Upper lobe of right lung (tissue), 1 donor: Measurements from ENCODE around the gene NIPAL3. TPM values are rescaled to one million over a fixed set of nuclear protein-coding genes. Genes with fewer than 3 reads are reported as not detected.

ENCODE experiments used
- ATAC-seq: fragments of 200-7000 bp; cut with Tn5 transposase; one replicate; pipeline ENCODE4 v1.9.1; 2020; ENCODE audit warnings: mild to moderate bottlenecking, moderate library complexity
- DNase-seq: peaks from one replicate; pipeline ENCODE4 v3.0.0-alpha.2; 2020
- H3K27ac ChIP-seq: fragments of 200-600 bp; one replicate; pipeline ENCODE4 v1.8.0; 2022
- H3K27me3 ChIP-seq: fragments of 200-600 bp; one replicate; pipeline ENCODE4 v1.8.0; 2022; ENCODE audit warnings: mild to moderate bottlenecking
- H3K36me3 ChIP-seq: fragments of 200-600 bp; one replicate; pipeline ENCODE4 v1.8.0; 2022
- H3K4me1 ChIP-seq: fragments of 200-600 bp; one replicate; pipeline ENCODE4 v1.8.0; 2022
- H3K4me3 ChIP-seq: fragments of 200-600 bp; one replicate; pipeline ENCODE4 v1.8.0; 2022; ENCODE audit warnings: mild to moderate bottlenecking
- H3K9me3 ChIP-seq: fragments of 200-600 bp; one replicate; pipeline ENCODE4 v1.8.0; 2022
- intact Hi-C: fragments of 100-400 bp; cut with DNase I; formaldehyde crosslinking; loops from one replicate; pipeline ENCODE4 v1.11.0; 2022
- total RNA-seq: library from RNA; stranded (reverse); fragmentation: NEBNext Ultra II Directional; extraction: Animal tissue kit (Norgen Biotek cat#: 25700); gene quantifications from one replicate; pipeline ENCODE4 v1.2.1, GENCODE V29; 2021
- TF ChIP-seq, protein P1 (sequence below): fragments of 200-600 bp; IDR thresholded peaks from one replicate; pipeline ENCODE4 v1.8.0; 2022; ENCODE audit warnings: antibody characterized with exemption
- donor health status: DM: no; HTN: yes; CAD: no; lungs with severe emphysema.

The NIPAL3 gene
- total RNA-seq, 1 donor from 2014 or later: 37.8 TPM

DNA sequence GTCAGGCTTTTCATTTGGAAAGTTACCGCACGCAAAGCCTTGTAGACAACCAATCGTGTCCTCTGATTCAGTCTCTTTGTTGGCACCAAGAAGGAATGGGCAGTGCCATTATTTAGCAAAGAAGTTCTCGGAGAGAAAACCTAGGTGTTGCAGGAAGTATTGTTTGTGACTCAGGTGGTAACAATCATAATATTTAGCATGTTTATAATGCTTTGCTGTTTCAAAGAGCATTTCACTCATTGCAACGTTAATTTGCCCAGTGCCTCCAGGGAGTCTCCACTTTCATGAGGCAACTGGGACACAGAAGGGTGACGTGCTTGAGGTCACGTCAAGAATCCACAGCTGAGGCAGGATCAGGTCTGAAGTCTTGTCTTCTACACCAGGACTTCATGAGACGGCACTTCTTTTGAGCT lies 33.4 kb upstream of the NIPAL3 start:
- no peak for DNase-seq
- H3K36me3 ChIP-seq: peaks cover 12% of the 10 kb centered on the region
- TF ChIP-seq, protein P1, sequence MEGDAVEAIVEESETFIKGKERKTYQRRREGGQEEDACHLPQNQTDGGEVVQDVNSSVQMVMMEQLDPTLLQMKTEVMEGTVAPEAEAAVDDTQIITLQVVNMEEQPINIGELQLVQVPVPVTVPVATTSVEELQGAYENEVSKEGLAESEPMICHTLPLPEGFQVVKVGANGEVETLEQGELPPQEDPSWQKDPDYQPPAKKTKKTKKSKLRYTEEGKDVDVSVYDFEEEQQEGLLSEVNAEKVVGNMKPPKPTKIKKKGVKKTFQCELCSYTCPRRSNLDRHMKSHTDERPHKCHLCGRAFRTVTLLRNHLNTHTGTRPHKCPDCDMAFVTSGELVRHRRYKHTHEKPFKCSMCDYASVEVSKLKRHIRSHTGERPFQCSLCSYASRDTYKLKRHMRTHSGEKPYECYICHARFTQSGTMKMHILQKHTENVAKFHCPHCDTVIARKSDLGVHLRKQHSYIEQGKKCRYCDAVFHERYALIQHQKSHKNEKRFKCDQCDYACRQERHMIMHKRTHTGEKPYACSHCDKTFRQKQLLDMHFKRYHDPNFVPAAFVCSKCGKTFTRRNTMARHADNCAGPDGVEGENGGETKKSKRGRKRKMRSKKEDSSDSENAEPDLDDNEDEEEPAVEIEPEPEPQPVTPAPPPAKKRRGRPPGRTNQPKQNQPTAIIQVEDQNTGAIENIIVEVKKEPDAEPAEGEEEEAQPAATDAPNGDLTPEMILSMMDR: no peak
- H3K4me3 ChIP-seq: no peak overlapping the region
- H3K27me3 ChIP-seq: no peaks in the 10 kb centered on the region
- no peak overlapping the region for H3K27ac ChIP-seq
- H3K4me1 ChIP-seq: peaks cover 15% of the 10 kb centered on the region
- intact Hi-C loops: no loop called here
- ATAC-seq: no peak
- no peaks in the 10 kb centered on the region for H3K9me3 ChIP-seq

DNA sequence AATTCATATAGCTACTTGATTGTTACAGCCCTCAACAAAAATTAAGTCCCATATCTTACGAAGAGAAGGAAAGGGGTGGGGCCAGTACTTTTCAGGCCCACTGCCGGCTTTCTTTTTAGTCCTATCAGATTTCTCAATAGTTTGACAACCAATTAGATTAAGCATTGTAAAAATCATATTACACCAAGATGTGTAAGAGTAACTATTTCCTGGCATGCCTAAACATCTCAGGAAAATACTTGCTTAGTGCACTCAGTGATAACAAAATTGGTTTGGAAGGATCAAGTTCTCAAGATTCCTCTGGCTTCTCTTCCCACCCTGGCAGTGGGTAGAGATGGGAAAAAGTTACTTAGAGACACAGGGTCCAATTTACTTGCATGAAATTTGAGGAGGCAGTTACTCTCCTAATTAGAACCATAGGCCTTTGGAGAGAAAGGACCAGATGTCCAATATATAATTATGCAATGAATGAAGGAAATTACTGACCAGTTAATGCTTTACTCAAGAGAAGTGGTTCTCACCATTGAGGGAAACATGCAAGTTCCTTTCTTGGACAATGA lies 32.1 kb upstream of the NIPAL3 start:
- H3K4me1 ChIP-seq: peaks cover 15% of the 10 kb centered on the region
- ATAC-seq (no peak), DNase-seq (no peak)
- no peaks in the 10 kb centered on the region for H3K27me3 ChIP-seq
- intact Hi-C loops: no loop called here
- TF ChIP-seq, protein P1: no peak
- H3K27ac ChIP-seq: no peak overlapping the region
- no peak overlapping the region for H3K4me3 ChIP-seq
- H3K9me3 ChIP-seq: no peaks in the 10 kb centered on the region
- H3K36me3 ChIP-seq: peaks cover 10% of the 10 kb centered on the region

DNA sequence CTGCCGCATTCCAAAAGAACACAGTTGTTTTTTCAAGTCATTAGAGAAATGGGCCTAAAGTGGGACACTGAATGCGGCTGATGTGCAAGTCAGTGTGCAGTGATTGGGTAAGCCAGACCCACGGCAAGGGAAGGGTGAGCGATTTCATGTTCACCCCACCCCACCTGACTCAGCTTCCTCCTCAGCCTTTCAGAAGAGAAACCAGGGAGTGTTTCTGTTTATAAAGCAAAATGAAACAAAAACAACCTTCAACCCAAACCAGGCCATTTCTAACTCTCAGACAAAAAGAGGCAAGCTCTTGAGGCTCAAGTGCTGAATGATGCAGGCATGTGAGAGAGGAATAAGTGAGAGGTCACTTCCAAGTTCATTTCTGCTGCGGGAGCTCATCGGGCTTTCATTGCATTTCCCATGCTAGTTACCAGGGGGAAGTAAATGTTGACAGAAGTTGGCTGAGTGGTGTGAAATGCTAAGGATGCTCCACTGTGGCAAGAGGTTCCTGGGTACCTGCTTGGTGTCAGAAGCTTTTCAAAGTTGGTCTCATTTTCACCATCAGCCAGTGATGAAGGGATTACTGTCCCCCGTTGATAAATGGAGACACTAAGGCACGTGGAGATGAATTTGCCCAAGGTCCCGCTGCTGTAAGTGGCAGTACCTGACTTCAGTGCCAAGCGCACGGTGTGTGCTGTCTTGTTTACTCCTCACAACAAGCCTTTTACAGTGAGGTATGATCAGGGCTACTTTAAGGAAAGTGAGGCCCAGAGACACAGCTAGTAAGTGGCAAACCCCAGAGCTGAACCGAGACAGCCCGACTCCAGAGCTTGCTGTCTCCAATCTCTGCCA lies 31.1 kb upstream of the NIPAL3 start:
- peak overlapping the region; percentile 69 for H3K27ac ChIP-seq
- H3K4me3 ChIP-seq: peak overlapping the region; percentile 13
- H3K9me3 ChIP-seq: no peaks in the 10 kb centered on the region
- H3K27me3 ChIP-seq: no peaks in the 10 kb centered on the region
- DNase-seq: no peak
- ATAC-seq: peak; percentile 86
- intact Hi-C loops: no loop called here
- TF ChIP-seq, protein P1: no peak
- H3K4me1 ChIP-seq: peaks cover 15% of the 10 kb centered on the region
- H3K36me3 ChIP-seq: peaks cover under 1% of the 10 kb centered on the region

DNA sequence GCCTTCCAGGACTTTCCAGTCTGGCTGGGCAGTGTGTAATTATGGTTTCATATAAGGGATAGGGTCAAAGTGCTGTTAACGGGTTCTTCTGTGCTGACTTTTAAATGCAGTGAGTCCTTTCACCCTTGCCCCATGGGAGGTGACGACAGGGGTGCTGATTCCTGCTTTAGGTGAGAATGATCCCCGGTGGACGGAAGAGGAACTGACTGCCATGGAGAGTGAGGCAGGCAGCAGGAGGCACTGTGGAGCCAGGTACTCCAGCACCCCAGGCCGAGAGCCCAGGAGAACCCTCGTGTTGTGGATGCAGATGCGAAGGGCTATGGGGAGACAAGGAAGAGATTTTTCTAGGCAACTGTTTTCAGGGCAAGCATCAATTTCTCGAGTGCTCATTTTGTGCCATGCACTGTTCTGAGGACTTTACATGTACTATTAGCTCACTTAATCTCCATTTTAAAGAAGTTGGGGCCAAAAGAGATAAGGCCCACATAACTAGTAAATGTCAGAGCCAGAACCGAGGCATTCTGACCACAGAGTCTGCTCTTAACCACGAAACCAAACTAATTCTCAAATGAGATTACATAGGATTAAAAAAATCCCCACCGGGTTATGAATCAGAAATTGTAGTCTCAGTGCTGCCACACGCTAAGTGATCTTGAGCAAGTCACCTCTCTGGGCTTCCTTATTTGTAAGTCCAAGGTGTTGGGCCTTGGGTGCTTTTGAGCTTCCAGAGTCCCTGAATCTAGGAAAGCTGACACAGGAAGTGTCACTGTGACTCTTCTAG lies 30.3 kb upstream of the NIPAL3 start:
- Histone ChIP-seq H3K9me3 (no peaks in the 10 kb centered on the region), H3K4me1 (peaks cover 15% of the 10 kb centered on the region), H3K27ac (no peak overlapping the region), H3K27me3 (no peaks in the 10 kb centered on the region), H3K4me3 (no peak overlapping the region), H3K36me3 (no peaks in the 10 kb centered on the region)
- DNase-seq (no peak), ATAC-seq (peak; percentile 5)
- TF ChIP-seq, protein P1: peak; percentile 25
- intact Hi-C loops: no loop called here

DNA sequence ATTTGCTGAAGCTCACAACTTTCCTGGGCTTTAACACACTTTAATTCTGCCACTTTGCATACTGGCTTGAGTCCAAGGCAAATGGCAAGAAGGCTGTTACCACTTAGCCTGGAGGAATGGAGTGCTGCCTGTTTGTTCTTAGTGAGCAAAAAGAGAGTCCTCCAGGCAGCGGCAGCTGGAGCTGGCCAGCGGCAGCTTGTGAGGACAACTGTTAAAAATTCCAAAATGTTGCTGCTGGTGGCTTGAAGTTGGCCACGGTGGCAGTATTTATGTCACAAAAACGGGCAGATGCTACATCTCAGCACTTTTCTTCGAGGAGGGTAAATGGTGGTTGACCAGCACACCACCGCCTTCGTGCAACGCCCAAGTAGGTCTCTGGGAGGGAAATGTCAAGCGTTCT lies 29.4 kb upstream of the NIPAL3 start:
- TF ChIP-seq, protein P1: no peak
- H3K36me3 ChIP-seq: no peaks in the 10 kb centered on the region
- H3K9me3 ChIP-seq: no peaks in the 10 kb centered on the region
- no peaks in the 10 kb centered on the region for H3K27me3 ChIP-seq
- DNase-seq (no peak), ATAC-seq (peak; percentile 48)
- peaks cover 15% of the 10 kb centered on the region for H3K4me1 ChIP-seq
- intact Hi-C loops: no loop called here
- no peak overlapping the region for H3K27ac ChIP-seq
- no peak overlapping the region for H3K4me3 ChIP-seq
